Stimulated activated CD8-positive, alpha-beta memory T cell treated with anti-CD3 and anti-CD28 coated beads, Interleukin-12 subunit alpha, Interleukin-12 subunit beta, amount 100 ng/mL, for 24 hours (primary cell): Measurements from ENCODE around the gene LCN15.
"Not testable (repeated sequence)": the region's sequence is repeated elsewhere in the genome, so short reads cannot be mapped to it uniquely, and the experiment has no call there.

Source experiments
- DNase-seq: peaks from one replicate; pipeline ENCODE4 v3.0.0-alpha.2; 2020; ENCODE audit errors: extremely low read depth

LCN15 gene

DNA sequence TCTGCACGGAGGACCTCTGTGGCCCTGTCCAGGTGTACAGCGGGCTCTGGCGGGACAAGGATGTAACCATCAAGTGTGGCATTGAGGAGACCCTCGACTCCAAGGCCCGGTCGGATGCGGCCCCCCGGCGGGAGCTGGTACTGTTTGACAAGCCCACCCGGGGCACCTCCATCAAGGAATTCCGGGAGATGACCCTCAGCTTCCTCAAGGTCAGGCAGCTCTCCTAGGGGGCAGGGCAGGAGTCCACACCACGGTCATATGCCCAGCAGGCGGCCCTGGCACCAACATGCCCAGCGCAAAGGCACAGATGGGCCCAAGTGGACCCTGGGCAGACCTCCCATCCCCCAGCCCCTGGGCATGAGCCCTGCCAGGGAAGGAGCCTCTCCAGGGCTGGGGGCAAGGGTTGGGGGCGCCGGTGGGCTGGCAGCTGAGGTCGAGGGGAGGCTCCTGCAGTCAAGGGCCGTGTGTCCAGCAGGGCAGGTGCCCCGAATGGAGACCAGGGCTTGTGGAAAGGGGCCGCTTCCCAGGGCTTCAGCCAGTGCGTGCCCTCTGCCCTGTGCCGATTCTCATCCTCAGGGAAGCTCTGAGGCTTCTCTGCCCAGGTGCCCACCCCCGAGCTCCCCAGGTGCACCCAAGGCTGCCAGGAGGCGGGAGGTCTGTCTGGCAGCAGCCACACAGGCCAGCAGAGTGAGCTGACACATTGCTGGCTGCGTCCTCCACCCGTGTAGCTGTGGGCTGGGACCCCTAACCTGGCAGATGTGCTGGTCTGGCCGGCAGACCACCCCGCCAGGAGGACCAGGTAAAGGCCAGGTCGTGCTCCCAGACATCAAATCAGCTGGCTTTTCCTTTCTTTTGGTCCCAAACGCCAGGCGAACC, 42.0 kb downstream of the LCN15 start:
- no peak for DNase-seq

DNA sequence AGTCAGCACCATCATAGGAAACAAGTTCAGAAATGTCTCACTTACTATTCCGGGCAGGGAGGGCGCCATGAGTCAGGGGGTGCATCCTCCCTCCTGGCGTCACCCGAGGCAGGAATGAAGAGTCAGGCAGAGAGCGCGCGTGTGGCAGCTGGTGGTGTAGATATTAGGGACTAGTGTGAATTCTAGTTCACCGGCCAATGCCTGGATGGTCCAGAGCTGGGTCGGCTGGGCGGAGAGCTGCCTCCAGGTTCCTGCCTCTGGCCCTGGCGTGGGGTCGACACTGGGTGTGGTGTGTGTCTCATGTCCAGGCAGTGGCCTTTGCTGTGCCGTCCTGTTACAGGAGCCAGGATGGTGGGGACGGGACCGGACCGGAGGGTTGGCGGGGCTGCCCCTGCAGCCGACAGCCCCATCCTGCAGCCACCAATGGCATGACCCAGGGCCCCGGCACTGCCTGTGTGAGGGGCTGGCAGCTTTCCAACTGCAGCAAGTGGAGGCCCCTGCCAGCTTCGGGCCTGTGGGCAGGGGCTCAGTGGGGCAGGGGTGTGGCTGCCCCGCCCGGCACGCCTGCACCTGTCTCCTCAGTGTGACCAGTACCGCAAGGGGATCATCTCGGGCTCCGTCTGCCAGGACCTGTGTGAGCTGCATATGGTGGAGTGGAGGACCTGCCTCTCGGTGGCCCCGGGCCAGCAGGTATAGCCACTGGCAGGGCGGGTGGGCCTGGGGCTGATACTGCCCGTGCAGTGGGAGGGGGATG, 42.8 kb downstream of the LCN15 start:
- DNase-seq = no peak

DNA sequence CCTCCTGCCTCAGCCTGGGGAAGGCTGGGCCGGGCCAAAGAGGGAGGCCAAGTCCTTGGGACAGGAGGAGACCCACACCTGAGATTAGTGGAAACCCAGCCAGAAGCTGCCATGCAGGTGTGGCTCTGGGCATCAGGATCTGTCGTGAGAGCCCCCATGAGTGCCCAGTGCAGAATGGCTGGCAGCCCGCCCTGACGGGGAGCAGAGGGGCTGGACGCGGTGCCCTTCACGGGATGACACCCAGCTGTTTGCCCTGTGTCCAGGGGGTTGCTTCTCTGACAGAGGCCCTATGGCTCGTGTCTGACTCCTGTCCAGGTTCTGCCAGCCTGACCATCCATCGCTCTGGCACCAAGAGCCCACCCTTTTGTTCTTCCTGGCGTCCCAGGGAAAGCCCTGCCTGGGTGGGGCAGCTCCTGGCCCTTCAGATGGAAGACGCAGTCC, 43.4 kb downstream of the LCN15 start:
- DNase-seq = no peak

DNA sequence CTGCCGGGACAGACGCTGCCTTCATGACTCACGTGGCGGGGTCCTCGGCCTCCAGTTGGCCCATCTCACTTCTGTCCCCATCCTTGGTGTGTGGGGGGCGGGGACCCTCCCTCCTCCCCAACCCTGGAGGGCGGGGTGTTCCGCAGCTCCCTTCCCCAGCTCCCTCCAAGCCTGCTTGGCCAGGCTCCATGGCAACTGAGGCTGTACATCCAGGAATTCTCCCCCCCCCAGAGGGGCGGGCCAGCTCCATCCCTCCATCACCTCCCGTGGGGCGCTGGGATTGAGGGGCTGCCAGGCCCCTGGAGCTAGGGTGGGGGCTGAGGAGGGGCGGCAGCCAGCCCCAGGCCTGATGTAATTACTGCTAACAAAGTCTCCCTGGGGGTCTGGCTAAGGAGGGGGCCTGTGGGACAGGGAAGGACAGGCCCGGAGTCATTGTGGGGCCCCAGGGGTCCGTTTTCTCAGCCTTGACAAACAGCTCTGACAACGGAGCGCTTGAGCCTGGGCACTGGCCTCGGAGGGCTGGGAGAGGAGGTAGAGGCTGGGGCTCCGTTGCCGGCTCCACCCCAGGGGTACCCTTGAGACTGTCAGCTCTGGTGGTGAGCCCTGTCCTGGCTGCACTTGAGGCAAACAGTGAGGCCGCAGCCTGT, 43.9 kb downstream of the LCN15 start:
- no peak for DNase-seq

DNA sequence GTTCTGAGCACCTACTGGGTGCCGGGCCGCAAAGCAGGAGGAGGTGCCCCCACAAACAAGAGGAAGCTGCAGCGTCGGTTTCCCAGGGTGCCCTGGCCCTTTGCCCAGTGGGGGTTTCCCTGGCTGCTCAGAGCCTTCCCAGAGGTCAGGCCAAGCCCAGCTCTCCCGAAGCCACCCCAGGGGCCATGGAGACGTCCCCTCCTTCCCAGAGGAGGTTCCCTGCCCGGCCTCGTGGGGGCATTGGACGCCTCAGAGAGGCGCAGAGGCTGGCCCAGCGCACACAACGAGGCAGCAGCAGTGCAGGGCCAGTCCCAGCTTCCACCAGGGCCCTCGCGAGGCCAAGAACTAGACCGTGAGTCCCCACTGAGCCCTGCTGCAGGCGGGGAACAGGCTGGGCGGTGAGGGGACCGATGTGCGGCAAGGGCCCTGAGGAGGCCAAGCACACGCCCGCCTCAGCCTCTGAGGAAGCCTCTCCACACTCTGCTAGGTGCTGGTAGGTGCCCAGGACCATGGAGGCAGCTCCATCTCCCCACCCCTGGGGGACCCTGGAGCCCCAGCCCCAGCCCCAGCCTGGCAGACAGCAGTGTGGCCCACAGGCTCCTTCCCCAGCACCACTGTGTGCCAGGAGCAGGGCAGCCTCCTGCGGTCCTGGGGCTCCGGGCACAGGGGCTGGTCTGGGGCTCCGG, 45.0 kb downstream of the LCN15 start:
- no peak for DNase-seq

DNA sequence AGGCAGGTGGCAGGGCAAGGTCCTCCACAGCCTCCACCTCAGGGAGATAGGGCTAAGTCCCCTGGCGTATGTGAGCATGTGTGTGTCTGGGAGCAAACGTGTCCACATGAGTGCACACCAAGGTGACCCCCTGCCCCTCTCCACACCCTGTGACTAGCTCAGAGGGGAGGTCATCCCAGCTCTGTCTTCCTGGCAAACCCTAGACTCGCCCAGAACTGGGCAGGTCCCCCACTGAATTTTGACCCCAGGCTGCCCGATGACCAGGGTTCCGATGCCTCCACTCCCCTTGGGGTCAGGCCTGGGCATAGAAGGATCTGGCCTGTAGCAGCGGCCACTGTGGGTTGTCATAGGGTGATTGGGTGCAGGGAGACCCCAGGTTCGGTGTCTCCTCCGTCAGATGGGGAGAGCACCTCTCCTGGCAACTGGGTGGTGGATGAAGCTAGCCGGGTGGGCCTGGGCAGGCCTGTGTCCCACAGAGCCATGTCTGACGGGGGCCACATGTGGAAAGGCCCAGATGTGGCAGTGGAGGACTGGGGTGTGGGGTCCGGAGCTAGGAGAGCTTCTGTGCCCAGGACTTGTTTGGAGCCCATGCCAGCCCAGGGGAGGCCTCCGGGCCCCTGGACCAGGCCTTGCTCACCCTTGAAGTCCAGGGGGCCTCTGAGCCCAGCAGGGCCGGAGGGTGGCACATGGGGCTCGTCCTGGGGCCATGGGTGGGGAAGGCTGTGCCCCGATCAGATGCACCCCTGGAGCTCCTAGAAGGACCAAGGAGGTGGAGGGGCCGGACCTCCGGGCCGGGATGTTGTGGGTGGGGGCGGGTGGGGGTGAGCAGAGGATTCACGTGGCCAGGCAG, 45.7 kb downstream of the LCN15 start:
- no peak for DNase-seq

DNA sequence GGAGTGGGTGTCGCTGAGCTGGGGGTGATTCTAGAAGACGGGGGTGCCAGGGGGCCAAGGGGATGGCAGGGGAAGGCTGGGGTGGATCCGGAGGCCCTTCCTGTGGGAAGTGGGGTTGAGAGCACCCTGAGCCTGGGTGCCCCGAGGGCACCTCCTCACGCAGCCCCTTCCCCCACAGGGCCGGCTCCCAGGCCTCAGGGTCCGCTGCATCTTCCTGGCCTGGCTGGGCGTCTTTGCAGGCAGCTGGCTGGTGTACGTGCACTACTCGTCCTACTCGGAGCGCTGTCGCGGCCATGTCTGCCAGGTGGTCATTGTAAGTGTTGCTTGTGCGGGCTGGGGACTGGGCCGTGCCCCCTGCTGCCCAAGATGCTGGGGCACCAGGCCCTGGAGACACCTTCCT, 46.9 kb downstream of the LCN15 start:
- DNase-seq = no peak

DNA sequence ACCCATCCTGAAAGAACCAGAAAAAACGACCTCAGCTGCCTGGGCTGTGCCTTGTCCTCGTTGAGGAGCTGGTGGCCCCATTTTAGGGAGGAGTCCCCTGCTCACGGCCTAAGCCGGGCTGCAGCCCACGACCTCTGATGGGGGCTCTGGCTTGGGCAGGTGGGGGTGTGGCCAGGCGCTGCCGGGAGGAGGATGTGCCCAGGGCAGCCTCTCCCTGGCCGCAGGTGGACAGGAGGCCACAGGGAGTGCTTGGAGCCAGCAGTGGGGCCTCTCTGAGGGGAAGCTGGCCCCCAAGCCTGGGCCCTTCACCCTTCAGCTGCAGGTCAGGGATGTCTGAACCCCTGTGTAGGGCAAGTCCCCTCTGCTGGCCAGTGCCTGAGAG, 49.4 kb downstream of the LCN15 start:
- DNase-seq = no peak

DNA sequence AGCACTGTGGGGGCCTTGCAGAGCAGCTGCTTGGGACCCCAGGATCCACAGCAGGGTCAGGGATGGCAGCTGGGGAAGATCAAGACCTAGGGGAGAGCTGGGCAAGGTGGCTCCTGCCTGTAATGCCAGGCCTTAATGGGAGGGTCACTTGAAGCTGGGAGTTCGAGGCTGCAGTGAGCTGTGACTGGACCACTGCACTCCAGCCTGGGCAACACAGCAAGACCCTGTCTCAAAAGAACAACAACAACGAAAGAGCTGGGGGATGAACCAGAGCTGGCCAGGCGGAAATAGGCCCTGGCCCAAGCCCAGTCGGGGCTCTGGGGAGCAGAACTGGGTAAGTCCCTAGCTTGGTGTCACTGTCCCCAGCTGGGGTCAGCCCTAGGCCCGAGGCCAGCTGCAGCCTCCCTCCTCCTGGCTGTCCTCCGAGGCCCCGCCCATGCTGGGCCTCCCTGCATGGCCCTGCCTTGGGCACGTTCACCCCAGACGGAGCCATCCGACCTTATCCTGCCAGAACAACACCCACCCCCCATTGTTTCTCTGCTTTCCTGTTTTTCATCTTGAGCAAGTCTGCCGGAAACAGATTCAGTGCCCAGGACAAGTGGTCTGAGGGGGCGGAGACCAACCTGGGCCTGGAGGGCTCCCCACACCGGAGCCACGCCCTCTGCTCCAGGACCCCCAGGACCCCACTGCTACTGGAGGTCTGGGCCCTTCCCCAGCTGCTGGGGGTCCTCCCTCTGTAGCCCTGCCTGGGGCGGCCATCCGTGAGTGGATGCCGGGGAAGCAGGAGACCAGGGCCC, 50.0 kb downstream of the LCN15 start:
- no peak for DNase-seq

DNA sequence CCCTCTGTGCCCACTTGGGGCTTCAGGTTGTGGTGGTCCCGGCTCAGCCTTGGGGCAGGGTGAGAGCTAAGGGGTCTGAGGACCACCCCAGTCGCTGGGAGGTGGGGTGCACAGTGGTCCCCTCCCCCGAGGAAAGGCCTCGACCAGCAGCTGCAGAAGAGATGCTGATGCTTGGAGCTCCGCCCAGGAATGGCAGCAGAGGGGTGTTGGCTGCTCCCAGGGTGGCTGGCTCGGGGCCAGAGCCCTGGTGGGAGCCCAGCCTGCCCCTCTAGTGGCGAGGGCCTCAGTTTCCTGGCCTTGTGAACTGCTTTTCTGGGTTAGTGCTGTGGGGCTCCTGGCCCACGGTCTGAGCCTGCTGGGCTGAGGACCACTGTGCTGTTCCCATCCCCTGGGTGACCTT, 50.8 kb downstream of the LCN15 start:
- no peak for DNase-seq

DNA sequence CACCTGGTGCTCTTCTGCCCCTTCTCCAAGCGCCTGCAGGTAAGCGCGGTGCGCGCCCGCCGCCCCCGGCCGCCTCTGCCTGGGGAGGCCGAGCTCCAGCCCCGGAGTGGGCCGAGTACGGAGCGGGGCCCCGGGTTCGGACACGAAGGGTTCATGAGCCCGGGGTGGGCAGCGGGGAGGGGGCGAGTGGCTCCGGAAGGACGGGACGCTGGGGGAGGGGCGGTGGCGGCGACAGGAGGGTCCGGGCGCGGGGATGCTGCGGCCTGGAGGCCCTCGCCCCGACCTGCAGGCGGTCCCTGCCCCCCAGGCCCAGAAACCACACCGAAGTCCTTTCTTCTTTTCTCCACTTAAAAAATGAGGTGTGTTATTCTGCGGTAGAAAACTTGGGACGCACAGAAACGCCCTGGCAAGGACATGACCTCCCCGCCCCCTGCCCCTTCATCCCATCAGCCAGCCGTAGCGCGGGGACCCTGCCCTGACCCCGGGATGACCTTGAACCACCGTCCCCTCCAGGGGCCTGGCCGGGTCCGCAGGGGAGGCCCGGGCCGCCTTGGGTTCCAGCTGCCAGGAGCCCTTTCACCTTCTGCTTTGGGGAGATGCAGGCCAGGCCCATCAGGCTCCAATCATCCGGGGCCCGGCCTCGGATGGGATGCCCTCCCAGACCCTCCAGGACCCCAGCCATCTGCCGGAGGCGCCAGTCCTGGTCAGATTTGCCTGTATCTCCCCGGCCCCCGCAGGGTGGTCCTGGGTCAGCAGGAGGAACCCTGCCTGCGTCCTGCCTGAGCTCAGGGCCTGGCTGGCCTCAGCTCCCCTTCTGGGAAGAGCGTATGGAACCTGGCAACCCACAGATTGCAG, 51.4 kb downstream of the LCN15 start:
- no peak for DNase-seq

DNA sequence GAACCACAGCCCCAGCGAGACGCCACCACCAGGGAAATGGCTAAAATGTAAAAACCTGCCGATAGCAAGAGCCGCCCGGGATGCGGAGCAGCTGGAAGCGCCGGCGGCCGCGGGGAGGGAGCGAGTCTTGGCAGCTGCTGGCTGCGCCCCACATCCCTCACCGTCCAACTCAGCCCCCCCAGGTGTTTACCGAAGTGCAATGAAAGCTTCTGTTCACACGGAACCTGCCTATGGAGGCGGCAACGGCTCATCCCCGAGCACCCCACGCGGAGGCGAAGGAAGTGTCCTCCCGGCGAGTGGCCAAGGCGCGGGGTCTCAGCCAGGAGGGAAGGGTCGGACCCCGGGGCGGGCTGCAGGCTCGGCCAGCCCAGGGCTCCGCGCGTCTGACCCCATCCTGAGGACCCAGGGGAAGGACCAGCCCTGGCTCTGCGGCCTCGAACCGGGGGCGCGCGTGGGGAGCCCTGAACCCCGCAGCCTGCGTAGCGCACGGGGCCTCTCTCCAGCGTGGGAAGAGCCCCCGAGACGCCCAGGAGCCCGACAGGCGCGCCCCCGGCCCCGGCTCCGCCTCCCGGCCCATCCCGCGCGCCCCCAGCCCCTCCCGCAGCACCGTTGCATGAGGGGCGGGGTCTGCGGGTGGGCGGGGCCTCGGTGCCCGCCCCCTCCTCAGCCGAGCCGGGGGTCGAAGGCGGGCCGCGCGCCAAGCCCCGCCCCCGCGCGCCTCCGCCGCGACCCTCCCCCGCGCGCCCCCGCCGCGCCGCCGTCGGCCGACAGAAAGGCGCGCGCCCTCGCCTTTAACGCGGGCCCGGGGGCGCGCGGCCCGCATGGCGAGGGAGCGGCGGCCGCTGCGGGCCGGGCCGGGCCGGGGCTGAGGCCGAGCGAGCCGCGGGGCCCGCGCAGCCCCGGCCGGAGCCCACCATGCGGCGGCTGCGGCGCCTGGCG, 52.3 kb downstream of the LCN15 start, which contains the start of gene DIPK1B:
Gene DIPK1B (plus strand): TSS at position 822 of the 939 bp plus-strand sequence. CDS start 94 bp downstream, at position 916.
- DNase-seq = no peak

DNA sequence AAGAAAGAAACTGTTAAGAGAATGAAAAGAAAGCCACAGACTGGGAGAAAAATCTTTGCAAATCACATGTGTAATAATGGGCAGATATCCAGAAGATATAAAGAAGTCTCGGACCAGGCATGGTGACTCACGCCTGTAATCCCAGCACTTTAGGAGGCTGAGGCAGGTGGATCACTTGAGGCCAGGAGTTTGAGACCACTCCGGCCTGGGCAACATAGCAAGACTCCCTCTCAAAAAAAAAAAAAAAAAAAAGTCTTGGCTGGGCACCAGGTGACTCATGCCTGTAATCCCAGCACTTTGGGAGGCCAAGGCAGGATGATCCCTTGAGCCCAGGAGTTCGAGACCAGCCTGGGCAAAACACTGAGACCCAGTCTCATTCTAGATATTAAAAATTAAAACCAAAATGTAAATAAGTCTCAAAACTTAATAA, 53.1 kb downstream of the LCN15 start:
- not testable (repeated sequence) for DNase-seq

DNA sequence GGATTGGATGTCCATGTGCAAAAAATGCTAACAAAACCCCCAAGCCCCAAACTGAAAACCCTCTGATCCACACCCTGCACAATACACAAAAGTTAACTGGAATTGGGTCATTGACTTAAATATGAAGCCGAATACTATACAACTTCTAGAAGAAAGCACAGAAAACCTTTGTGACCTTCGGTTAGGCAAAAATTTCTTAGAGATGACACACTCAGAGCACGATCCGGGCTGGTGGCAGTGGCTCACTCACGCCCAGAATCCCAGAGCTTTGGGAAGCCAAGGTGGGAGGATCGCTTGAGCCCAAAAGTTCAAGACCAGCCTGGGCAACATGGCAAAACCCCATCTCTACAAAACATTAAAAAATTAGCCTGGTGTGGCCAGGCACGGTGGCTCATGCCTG, 53.8 kb downstream of the LCN15 start:
- DNase-seq = no peak
